G401 (cell line): ENCODE results near the gene SLC43A2. TPM values are rescaled to one million over a fixed set of nuclear protein-coding genes. Genes with fewer than 3 reads are reported as not detected.
A peak's percentile ranks its signal among the peaks of the same experiment; 100 is the strongest.
"Not testable (repeated sequence)": the region's sequence is repeated elsewhere in the genome, so short reads cannot be mapped to it uniquely, and the experiment has no call there.

Experiments
- DNase-seq: peaks from one replicate; pipeline ENCODE4 v3.0.0-alpha.2; 2015; ENCODE audit warnings: low spot score
- in situ Hi-C: cut with HindIII; loops from 2 replicates; pipeline ENCODE4 v1.10.0; 2016; ENCODE audit warnings: low sequenced_read_pairs, mixed read lengths
- total RNA-seq: library from RNA; depleted of rRNA; stranded (reverse); fragments of >200 nt; shearing (Covaris generic); gene quantifications from 2 replicates; pipeline ENCODE4 v1.2.3, GENCODE V29; 2014

Gene SLC43A2
- total RNA-seq, 1 experiment from 2014 or later = 22.1 TPM

DNA sequence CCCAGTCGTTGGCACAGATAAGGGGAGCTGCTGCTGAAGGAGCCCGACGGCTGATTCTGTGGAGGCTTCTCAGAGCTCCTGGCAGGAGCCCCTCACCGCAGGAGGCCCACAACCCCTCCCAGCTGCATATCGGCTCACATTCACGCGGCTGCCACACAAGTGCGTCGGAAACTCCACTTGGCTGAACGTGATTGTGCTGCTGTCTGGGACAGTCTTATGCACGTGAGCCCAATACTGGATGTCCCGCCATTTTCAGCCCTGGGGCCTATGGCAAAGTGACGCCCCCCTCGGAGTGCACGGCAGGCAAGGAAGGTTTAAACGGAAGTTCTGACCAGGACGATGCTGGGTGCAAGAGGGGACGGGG lies 57.3 kb downstream of the SLC43A2 start:
- no peak for DNase-seq
- in situ Hi-C loops = no loop called here

DNA sequence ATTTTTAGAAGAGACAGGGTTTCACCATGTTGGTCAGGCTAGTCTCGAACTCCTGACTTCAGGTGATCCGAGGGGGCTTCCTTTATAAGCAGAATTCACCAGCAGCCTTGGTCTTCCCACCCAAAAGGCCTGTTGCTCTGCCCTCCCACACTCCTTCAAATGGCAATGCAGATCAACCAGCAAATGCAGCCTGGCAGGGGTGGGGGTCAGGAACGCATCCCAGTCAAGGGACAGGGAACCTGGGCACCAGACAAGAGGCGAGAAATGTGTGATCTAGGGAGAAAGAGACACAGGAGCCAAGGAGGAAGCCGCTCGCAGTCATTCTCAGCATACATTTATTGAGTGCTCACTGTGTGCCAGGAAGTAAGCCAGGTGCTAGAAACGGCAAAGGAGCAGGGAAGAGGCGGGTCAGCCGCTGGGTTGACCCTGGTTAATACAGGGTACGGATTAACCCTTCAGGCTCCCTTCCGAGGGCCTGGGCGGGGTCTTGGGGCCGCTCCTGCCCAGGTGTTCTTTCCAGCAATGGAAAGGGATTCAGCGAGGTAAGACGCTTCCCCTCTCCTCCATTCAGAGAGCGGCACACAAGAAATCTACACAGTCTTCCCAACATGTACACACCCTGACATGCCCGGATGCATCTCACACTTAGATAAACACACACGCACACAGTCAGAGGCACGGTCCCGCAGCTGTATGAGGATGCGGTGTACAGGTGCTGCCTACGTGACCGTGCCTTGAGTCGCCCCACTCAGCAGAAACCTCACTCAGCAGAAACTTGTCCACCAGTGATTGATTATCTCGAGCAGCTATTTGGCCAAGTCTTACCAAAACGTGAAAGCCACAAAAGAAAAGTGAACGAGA lies 59.5 kb downstream of the SLC43A2 start:
- no peak for DNase-seq
- in situ Hi-C loops = no loop called here

DNA sequence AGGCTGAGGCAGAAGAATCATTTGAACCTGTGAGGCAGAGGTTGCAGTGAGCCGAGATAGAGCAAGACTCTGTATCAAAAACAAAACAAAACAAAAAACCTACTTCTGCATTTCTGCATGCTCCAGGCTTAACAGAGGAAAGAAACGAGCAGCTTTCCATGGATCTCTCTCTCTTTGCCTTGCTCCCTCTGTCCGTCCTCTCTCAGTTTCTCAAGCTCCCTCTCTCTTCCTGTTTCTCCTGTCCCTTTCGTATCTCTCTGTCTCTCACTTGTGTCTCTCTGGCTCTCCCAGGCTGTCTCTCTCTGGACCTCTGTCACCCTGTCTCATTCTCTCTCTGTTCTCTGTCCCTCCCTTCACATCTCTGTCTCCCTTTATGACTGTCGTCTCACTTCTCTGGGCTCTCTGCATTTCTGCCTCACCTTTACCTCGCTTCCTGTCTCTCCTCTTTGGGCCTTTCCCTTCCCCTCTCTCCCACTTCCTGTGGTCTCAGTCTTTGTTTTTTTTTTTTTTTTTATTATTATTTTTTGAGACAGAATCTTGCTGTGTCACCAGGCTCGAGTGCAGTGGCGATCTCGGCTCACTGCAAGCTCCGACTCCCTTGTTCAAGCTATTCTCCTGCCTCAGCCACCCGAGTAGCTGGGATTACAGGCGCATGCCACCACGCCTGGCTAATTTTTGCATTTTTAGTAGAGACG lies 62.0 kb downstream of the SLC43A2 start:
- in situ Hi-C loops = no loop called here
- DNase-seq = no peak

DNA sequence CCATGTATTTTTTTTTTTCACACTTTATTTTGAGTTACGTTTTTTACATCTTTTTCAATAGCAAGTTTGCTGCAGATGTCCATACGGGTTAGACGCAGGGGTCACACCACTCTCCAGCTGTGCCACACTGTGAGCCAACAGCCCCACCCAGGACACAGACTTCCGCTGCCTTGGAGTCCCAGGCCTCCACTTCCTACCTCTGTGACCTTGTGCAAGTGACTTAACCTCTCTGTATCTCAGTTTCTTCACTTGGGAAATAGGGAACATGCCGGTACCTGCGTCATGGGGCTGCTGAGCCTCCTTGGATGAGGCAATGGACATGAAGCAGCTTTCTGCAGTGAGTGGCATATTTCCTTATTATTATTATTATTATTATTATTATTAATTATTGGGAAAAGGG lies 62.8 kb downstream of the SLC43A2 start:
- DNase-seq = no peak
- in situ Hi-C loops = no loop called here

DNA sequence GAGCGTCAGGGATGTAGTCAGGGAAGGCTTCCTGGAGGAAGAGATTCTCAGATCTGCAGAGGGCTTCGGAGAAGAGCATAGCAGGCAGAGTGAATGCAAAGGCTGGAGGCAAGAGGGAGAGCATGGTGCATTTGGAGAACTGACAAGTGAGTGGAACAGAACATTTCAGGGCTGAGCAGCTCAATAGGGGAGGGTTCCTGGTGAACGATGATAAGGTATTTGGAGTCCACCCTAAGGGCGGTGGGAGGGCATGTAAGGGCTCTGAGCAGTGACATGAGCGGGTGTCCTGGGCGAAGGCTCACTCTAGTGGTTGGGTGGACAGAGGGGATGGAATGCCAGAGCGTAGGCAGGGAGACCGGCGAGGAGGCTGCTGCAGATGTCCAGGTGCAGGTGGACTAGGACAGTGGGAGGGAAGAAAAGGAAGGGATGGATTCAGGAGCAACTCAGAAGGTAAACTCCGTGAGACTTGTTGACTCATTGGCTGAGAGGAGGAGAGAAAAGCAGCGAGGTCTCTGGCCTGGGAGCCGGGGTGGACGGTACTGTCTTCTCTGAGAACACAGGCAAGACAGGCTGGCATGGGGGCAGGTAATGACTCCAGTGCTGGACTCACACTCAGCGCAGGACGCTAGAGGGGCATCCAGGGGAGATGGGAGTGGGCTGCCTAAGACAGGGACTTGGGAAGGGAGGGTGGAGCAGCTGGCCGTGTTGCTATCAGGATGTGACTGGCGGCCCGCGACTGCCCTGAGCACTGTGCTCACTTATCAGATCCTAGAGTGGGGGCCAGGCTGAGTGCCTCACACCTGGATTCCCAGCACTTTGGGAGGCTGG lies 64.6 kb downstream of the SLC43A2 start:
- in situ Hi-C loops = no loop called here
- no peak for DNase-seq

DNA sequence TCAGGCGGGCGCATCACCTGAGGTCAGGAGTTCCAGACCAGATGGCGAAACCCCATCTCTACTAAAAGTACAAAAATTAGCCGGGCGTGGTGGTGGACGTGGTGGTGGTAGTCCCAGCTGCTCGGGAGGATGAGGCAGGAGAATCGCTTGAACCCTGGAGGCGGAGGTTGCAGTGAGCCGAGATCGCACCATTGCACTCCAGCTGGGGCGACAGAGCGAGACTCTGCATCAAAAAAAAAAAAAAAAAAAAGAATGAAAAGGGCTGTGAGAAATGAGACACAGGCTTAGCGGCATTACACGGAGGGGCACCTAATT lies 65.2 kb downstream of the SLC43A2 start:
- in situ Hi-C loops, DNase-seq: not testable (repeated sequence)

DNA sequence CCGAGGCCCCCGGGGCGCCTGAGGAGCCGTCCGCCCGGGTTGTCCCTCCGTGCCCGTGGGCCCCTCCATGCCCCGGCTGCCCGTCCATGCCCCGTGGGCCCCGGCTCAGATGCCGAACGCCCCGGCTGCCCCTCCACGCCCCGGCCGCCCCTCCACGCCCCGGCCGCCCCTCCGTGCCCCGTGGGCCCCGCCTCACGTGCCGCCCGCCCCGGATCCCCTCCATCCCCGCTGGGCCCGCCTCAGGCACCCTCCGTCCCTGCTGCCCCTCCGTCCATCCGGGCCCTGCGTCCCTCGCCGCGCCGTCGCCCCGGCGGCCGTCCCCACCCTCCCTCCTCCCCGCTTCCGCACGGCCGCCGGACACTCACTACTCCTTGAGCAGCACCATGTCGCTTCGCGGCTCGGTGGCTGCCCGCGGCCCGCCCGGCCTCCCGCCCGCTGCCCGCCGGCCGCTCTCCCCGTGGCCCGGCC lies 66.4 kb downstream of the SLC43A2 start:
- in situ Hi-C loops = no loop called here
- DNase-seq = peak; percentile 29

DNA sequence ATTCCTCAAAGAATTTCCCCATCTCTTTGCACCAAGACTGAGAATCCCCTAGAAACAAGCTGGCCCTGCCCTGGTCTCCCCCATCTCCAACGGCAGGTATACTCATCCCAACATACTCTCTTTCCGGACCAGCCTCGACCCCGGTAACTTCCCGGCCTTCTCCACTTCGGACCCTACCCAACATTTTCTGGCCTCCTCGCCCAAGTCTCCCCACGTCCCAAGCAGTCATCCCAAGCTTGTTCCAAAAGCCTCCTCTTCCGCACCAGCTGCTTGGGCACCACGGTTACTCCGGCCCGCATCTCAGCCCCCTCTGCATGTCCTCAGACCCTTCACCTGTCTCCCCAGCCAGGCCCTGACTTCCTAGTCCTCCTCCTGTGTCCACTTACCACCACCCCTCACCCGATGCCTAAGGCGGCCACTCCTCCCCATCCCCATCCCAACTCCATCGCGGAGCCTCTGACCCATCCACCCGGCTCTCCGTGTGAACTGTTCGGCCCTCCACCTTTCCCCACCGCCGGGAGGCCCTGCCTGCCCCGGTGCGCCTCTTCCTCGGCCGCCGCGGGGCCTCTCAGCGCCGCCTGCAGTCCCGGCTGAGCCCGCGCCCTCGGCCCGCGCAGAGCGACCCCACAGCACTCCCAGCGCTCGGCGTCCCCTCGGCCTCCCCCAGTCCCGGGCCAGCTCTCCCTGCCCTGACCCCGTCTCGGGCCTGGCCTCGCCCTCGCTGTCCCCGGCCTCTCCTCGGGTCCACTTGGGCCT lies 67.0 kb downstream of the SLC43A2 start:
- DNase-seq = no peak
- in situ Hi-C loops = no loop called here

DNA sequence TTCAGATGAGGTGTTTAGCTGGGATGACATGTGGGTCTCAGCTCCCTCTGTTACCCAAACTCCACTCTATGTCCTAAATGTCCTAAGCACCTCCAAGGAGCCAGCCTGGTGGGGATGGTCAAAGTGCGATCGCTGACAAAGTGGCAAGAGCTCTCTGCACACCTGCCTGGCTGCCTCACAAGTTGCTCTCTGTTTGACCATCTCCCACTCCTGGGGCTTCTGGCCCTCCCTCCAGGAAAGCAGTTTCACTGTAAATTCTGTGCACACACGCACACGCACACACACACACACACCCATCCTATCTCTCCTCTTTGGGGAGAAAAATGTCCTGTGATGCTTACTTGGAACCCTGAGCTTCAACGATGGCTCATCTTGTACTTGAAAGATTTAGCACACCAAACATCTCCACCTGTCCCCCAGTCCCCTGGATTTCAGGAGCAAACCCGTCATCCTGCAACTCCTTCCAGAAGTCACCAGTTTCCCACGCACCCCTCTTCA lies 67.7 kb downstream of the SLC43A2 start:
- no peak for DNase-seq
- in situ Hi-C loops = no loop called here

DNA sequence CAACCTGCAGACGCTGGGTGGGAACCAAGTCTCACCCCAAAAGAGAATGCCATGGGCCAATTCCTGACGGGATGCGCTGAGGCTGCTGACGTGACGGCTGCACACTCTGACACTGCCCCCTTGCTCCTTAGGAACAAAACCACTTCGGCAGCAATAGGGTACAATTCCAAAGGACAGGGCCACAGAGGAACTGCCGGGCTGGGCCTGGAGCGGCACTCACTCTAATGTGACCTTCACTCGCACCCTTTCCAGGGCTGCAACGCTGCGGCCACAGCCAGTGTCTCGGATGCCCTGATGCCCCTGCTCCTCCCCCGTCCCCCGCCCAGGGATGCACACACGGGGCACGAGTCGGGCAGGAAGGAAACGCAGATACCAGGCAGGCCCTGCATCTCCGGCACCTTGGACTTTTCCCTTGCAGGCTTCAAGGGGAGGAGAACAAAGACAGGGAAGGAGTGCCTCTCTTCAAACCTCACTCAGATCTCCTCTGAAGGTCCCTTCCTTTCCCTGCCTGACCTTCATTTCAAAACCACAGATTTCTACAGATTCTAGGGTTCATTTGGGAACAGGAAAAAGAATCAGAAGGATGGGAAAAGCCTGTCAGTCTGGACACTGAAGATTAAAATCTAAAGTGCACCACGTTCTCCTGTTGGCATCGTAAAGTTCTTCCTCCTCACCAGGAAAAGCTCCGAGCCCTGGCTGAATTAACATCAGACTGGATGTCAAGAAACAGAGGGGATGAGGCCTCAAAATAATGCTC lies 68.4 kb downstream of the SLC43A2 start:
- no peak for DNase-seq
- in situ Hi-C loops = no loop called here

DNA sequence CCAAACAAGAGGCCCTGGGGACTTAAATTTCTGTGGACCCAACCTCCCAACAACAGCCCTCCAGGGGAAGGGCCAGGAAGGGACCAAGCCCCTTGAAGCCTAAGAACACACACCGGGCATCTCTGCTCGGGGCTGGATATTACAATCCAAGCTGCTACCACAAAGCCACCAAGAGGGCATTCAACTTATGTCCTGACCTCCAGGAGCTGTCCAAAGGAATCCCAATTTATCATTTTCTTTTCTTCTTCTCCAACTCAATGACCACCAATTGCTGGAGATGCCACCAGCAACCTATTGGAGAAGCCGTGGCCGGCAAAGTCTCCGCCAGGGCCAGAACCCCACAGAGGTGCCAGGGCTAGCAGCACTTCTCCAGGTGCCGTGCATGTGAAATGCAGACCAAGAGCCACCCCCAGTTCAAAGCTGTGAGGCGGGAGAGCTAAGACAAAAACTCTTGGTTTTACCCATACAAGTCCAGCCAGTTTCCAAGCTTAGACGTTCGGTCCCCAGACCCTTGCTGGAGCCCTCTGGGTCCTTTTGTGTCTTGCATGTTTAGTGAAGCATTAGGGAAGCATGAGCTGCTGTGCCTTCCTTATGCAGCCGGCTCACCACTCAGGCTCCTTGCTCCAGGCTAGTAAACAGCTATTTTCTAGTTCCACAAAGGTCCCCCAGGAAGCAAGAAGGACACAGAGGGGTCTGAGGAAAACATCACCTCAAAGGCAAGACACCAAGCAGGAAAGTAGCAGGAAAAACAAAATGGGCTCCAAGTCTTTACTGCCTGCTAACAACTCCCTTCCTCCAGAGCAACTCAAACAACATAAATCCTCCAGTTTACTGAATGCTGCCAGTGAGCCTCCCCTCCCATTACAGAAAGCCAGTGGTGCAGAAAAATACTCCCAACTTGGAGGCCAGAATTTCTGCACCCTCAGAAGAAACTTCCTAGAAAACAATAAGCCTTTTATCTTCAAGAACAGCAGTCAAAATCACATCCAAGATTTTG lies 69.3 kb downstream of the SLC43A2 start:
- in situ Hi-C loops = no loop called here
- no peak for DNase-seq

DNA sequence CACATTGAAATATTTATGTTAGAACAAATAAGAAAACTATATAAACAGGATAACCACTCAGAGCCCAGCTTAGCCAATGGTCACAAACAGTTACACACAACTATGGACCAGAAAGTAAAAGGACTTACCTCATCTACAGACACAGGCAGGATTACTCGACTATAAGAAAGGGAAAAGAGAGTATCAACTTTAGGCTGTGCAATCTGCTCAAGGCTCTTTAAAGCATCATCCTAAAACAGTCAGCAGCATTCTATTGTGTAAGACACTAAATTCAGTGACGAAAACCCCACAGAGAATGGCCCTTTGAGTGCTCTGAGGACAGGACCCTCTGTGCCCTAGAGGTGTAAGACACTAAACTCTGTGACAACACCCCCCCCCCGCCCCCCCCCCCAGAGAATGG lies 70.2 kb downstream of the SLC43A2 start:
- in situ Hi-C loops = no loop called here

DNA sequence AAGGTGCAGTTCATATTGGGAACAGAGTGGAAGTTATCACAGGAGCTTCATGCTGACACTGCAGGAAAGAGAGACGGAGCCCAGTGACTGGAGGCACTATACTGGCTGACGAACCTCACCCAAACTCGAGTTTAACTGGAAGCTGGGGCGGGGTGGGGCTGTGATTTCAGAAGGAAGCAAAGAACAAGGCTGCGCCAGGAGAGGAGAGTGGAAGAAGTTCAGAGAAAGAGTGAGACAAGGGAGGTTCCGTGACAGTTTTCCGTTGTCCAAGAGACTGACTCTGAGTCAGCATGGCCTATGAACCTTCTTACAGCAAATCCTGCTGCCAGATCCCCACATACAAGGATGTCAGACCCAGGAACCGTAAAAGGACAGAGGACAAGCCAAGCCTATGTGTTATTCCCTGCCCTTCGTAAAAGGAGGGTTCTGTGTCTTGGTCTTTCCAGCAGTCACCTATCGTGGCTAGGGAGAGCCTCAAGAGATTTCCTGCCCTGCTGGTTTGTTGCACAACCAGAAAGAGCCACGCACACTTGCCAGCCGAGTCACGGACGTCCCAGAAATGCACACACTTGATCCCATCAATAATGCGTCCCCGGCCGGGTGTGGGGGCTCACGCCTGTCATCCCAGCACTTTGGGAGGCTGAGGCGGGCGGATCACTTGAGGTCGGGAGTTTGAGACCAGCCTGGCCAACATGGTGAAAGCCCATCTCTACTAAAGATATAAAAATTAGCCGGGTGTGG lies 71.1 kb downstream of the SLC43A2 start:
- in situ Hi-C loops = no loop called here
- no peak for DNase-seq

More for the DNA sequence above, 70.2 kb downstream of the SLC43A2 start:
- no peak for DNase-seq

DNA sequence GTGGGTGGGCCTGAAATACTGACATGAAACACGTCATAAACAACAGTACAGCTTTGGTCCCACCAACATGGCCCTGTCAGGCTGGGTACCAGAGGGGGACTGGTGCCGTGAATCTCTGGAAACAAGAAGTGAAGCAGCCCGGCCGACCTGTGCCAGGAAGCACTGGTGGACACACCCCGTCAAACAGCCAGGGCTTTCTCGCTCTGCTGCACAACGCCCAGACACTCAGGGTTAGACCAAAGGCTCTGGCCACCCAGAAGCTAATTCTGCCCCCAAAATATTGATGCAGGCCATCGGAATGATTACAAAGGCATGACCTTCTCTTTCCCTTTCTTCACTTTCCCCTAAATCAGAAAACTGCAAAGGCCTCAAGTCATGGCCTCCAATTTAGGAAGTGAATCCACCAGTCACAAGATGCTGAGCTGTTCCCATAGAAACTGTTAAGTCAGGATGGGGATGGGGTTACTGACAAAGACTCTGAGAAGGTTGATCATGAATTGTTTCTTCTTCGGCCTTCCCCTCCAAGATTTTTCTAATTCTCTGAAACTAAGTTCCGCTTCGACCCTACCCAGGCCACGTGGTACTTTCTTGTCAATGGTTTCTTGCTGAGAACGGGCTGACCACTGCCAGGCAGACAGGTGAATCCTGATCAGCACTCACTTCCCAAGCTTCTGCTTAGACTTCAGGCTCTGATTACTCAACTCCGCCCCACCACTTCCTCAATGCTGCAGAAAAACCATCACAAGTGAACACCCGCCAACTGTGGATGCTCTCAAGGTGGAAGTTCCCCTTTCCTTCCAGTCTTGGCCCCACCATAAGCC lies 72.8 kb downstream of the SLC43A2 start:
- in situ Hi-C loops = no loop called here
- no peak for DNase-seq

DNA sequence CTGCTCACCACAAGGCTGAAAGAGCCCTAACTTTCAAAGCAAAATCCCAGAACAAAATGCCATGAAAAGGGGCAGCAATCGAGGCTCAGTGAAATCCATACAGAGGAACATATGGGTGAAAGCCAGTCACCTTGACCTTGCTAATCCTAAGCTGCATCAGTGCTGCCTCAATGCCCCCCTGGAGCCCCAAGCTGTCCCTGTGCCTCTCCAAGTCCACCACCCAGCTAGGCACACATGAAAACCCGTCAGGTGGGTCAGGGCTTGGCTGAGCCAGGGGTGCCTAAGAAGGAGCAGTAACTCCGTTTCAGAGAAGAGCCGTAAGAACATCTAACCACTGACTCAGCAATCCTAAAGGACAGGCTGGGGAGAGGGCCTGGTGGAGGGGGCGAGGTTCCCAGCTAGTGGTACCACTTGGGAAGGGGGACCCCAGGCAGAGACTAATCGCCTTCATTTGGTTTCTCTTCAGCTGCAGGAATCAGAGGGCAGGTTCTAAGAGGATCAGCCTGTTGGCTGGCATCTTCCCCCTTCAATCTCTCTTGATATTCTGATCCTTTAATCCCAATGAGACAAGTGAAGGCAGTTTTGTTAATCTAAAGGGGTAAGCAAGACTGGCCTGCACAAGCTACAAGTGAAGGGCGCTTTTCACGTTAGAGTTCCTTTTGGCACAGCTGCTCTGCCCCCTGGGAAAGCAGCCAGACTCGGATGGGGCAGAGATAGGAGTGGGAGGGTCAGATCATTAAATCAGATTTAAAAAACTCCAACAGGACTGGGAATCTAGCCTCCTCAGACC lies 73.7 kb downstream of the SLC43A2 start:
- in situ Hi-C loops = loop anchor here (5.0 kb wide), 1 partner anchor 48 kb away; no protein-coding TSS in a partner anchor
- DNase-seq = no peak
